GM18951 (cell line): ENCODE results near the gene AKT1.

ENCODE experiments used
- POLR2A ChIP-seq: IDR thresholded peaks from 4 replicates; pipeline ENCODE4 v1.6.1; 2011; ENCODE audit warnings: mild to moderate bottlenecking; ENCODE audit not compliant: insufficient read length, insufficient read depth; ENCODE audit errors: extremely low read depth
- in situ Hi-C: fragments of 300-500 bp; cut with MboI; formaldehyde crosslinking; loops from one replicate; pipeline ENCODE4 v1.12.0; 2022; ENCODE audit warnings: low sequenced_read_pairs, mixed read lengths, inconsistent platforms; ENCODE audit not compliant: unreplicated experiment

Gene AKT1

GRCh38 chr14:104739546-104740516, 55.7 kb downstream of the AKT1 start:
- no peak for TF ChIP-seq POLR2A
- in situ Hi-C loops, result no loop called here

- no peak for TF ChIP-seq POLR2A
- in situ Hi-C loops, result no loop called here
Measured at GRCh38 chr14:104739026-104739425, 56.5 kb downstream of the AKT1 start.

- in situ Hi-C loops, result no loop called here
- no peak for TF ChIP-seq POLR2A
Measured at GRCh38 chr14:104738375-104739019, 57.1 kb downstream of the AKT1 start.

- in situ Hi-C loops, result no loop called here
- TF ChIP-seq POLR2A, result no peak
Measured at GRCh38 chr14:104735830-104736642, 59.5 kb downstream of the AKT1 start.

- in situ Hi-C loops, result no loop called here
- TF ChIP-seq POLR2A, result no peak
Measured at GRCh38 chr14:104734991-104735779, 60.4 kb downstream of the AKT1 start.

GRCh38 chr14:104734601-104734990, 61.0 kb downstream of the AKT1 start:
- in situ Hi-C loops, result no loop called here

GRCh38 chr14:104734051-104734587, 61.4 kb downstream of the AKT1 start:
- no peak for TF ChIP-seq POLR2A
- in situ Hi-C loops, result no loop called here

More at GRCh38 chr14:104734601-104734990, 61.0 kb downstream of the AKT1 start:
- TF ChIP-seq POLR2A, result no peak

- in situ Hi-C loops, result no loop called here
- no peak for TF ChIP-seq POLR2A
Measured at GRCh38 chr14:104732931-104733681, 62.4 kb downstream of the AKT1 start.

GRCh38 chr14:104732355-104732804, 63.2 kb downstream of the AKT1 start:
- in situ Hi-C loops, result no loop called here
- TF ChIP-seq POLR2A, result no peak

GRCh38 chr14:104731320-104732294, 63.9 kb downstream of the AKT1 start:
- no peak for TF ChIP-seq POLR2A
- in situ Hi-C loops, result no loop called here
